HG03521 (cell line): ENCODE data around the gene IL17A.

ENCODE experiments used
- ATAC-seq: cut with Tn5 transposase; IDR thresholded peaks from one replicate; pipeline ENCODE4 v1.9.1; 2021; ENCODE audit warnings: mild to moderate bottlenecking, moderate library complexity; ENCODE audit not compliant: unreplicated experiment

IL17A gene

GRCh38 chr6:52210227-52210626 lies 24.1 kb downstream of the IL17A start:
- peak; percentile 85 for ATAC-seq

GRCh38 chr6:52213127-52213526 lies 27.0 kb downstream of the IL17A start:
- ATAC-seq: no peak

- no peak for ATAC-seq
Measured at GRCh38 chr6:52215787-52216186, 29.6 kb downstream of the IL17A start.

GRCh38 chr6:52216932-52217575 lies 30.9 kb downstream of the IL17A start:
- ATAC-seq: no peak

GRCh38 chr6:52217761-52218160 lies 31.6 kb downstream of the IL17A start:
- ATAC-seq: no peak

- peak; percentile 68 for ATAC-seq
Measured at GRCh38 chr6:52221302-52221701, 35.1 kb downstream of the IL17A start.

- ATAC-seq: peak; percentile 99
Measured at GRCh38 chr6:52227495-52227894, 41.3 kb downstream of the IL17A start.

GRCh38 chr6:52230685-52231084 lies 44.5 kb downstream of the IL17A start:
- ATAC-seq: no peak

GRCh38 chr6:52231406-52232127 lies 45.4 kb downstream of the IL17A start:
- no peak for ATAC-seq

GRCh38 chr6:52233005-52233404 lies 46.8 kb downstream of the IL17A start:
- no peak for ATAC-seq

- ATAC-seq: peak; percentile 58
Measured at GRCh38 chr6:52233975-52234823, 48.0 kb downstream of the IL17A start.
